HG03066 (cell line): ENCODE measurements around the gene ZNF526.

ENCODE experiments used
- ATAC-seq: cut with Tn5 transposase; IDR thresholded peaks from one replicate; pipeline ENCODE4 v1.9.1; 2021; ENCODE audit warnings: low read depth; ENCODE audit not compliant: unreplicated experiment

Gene ZNF526

GRCh38 chr19:42274065-42274682, 54.1 kb downstream of the ZNF526 start:
- no peak for ATAC-seq

GRCh38 chr19:42275103-42275502, 55.0 kb downstream of the ZNF526 start:
- ATAC-seq = no peak

GRCh38 chr19:42275517-42275916, 55.4 kb downstream of the ZNF526 start:
- no peak for ATAC-seq

GRCh38 chr19:42276284-42276683, 56.2 kb downstream of the ZNF526 start:
- ATAC-seq = no peak

GRCh38 chr19:42276821-42277220, 56.7 kb downstream of the ZNF526 start:
- ATAC-seq = no peak
